HepG2 (cell line): ENCODE measurements around the gene SRCIN1. TPM values are rescaled to one million over a fixed set of nuclear protein-coding genes. Genes with fewer than 3 reads are reported as not detected.

Experiments used
- HOXA7 ChIP-seq: sonication (generic); formaldehyde crosslinking; IDR thresholded peaks from 2 replicates; pipeline ENCODE4 v1.8.1; 2022; ENCODE audit warnings: mild to moderate bottlenecking, missing genetic modification reagents, moderate library complexity
- KLF11 ChIP-seq: IDR thresholded peaks from 2 replicates; pipeline ENCODE4 v1.6.1; 2016; ENCODE audit warnings: missing compliant biosample characterization
- SNAPC4 ChIP-seq: sonication (generic); formaldehyde crosslinking; IDR thresholded peaks from 2 replicates; pipeline ENCODE4 v1.4.0; 2020; ENCODE audit warnings: mild to moderate bottlenecking, missing genetic modification reagents
- TRIM24 ChIP-seq: sonication (generic); formaldehyde crosslinking; IDR thresholded peaks from 2 replicates; pipeline ENCODE4 v1.8.0; 2022; ENCODE audit warnings: mild to moderate bottlenecking, missing genetic modification reagents
- ZBTB4 ChIP-seq: sonication (generic); formaldehyde crosslinking; IDR thresholded peaks from 2 replicates; pipeline ENCODE4 v1.4.0; 2020; ENCODE audit warnings: missing genetic modification reagents, mild to moderate bottlenecking, borderline replicate concordance
- ZNF7 ChIP-seq: IDR thresholded peaks from 2 replicates; pipeline ENCODE4 v1.6.1; 2016; ENCODE audit warnings: missing biosample characterization, missing genetic modification reagents
- ZSCAN12 ChIP-seq: sonication (generic); formaldehyde crosslinking; IDR thresholded peaks from 2 replicates; pipeline ENCODE4 v1.9.0; 2021; ENCODE audit warnings: mild to moderate bottlenecking, missing genetic modification reagents
- ZSCAN31 ChIP-seq: sonication (generic); formaldehyde crosslinking; IDR thresholded peaks from 2 replicates; pipeline ENCODE4 v1.5.0; 2020; ENCODE audit warnings: low read depth, mild to moderate bottlenecking, missing genetic modification reagents
- polyA plus RNA-seq, 8 experiments: library from polyadenylated mRNA; depleted of rRNA in 3 of 8; stranded (reverse) in 7 of 8; unstranded in 1 of 8; fragments of >200 nt; fragmentation: Illumina TruSeq in 4 of 8; extraction: Trizol in 4 of 8; gene quantifications; 2 replicates each; pipeline versions ENCODE4 v1.2.1 to v1.2.3, GENCODE V29; 2011 to 2016; ENCODE audit warnings: low read depth in 4 of 8, missing spikeins in 1 of 8, mixed read lengths in 1 of 8; ENCODE audit not compliant: insufficient read depth in 1 of 8
- total RNA-seq, 5 experiments: library from RNA; depleted of rRNA; stranded (reverse); fragments of >200 nt; fragmentation: Illumina TruSeq; extraction: Trizol; gene quantifications; 2 replicates each; pipeline ENCODE4 v1.2.3, GENCODE V29; 2016; ENCODE audit warnings: low read depth in 1 of 5

The SRCIN1 gene
- total and polyA plus RNA-seq, 2 of the 13 experiments (the other 11 are each of a cell fraction or from before 2014, with no cell fraction given), result 1.2 to 9.6 TPM

- TF ChIP-seq SNAPC4 (CRISPR knock-in tag), result no peak
- no peak for TF ChIP-seq TRIM24 (CRISPR knock-in tag)
- no peak for TF ChIP-seq ZBTB4 (CRISPR knock-in tag)
- no peak for TF ChIP-seq ZNF7 (CRISPR knock-in tag)
- no peak for TF ChIP-seq ZSCAN12
- TF ChIP-seq KLF11 (CRISPR knock-in tag), result 0 out of 2 replicates have a peak, but pooled peaks have one; percentile 66
- TF ChIP-seq HOXA7 (CRISPR knock-in tag), result no peak
- TF ChIP-seq ZSCAN31 (CRISPR knock-in tag), result peak; percentile 48; the same call in 1 of the 2 replicates
Measured at GRCh38 chr17:38557836-38558727, 47.7 kb downstream of the SRCIN1 start (continued).
